ENCODE measurements around the gene SLC25A21.

Gene SLC25A21

DNA sequence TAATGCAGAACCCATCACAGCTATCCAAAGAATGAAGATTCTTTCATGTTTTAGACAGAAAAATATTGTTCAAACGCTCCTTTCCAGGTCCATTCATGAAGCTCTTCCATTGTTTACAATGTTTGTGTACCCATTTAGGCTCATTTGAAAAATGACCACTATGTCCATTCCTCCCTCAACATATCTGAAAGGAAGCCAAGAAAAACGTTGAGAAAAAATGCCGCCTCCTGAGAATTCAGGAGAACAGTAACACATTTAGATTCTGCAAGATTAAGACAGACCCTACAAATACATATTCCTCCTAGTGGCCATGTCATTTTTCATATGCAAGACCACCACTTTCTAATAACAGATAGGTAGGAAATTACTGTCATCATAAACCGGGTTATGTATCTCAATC, 124.4 kb downstream of the SLC25A21 start:
- DNase-seq: no peak

DNA sequence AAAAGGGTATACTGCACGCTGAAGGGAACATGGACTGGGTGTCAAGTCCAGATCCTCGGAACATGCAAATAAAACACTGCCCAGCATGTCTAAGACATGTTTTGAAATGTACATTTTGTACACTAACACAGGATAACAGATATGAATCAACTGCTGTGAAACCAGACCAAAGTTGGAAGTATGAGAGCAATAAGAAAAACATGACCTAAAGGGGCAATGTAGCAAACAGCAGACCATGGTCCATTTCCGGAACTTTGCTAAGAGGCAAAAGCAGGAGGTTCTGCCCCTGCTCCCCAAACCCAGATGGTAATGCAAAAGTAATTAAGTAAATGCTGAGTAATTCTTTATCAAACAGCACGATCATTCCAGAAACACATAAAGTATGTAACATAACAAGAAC, 125.2 kb downstream of the SLC25A21 start:
- DNase-seq: no peak

DNA sequence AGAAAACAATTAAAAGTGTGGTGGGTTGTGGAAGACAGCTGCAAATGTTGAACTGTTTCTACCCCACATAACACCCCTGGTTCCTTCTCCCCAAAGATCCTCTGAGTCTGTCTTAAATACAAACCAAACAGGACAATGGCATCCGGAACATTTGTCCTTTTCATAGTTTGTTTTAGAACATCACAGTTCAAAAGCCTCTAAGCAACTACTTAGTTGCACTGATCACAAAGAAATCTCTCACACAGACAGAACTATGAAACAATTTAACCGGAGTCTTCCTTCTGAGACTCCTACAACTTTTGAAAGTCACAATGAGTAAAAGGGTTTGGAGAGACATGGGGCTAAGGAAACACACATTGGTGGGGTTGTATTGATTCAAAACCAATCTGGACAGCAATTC, 125.6 kb downstream of the SLC25A21 start:
- no peak for DNase-seq

DNA sequence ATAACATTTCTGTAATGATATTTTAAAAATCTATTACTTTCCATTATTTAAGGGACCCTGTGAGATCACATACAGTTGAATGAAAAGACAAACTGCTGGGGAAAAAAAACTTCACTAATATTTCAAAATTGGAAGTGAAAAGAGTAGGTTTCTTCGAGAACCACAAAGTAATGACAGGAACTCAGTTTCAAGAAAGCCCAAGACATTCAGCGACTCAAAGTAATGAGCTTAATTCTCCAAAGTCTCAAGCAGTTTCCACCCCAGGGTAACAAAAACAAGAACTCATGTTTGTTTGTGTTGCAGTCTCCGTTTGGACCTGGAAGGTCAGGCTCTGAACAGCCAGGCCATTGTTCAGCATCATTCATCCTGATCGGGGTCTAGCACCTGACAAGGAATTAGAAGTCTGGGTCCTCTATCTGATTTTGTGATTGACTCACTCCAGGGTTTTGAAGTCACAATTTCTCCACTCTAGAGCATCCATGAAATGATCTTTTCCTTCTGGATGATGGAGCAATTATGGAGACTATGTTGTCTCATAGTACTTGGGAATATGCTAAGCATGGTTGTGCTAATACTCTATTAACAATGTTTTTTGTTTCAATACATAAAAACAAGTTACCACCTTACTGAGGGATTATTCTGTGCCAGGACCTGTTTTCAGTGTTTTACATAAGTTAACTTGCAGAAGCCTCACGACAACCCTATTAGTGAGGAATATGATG, 126.9 kb downstream of the SLC25A21 start:
- no peak for DNase-seq

DNA sequence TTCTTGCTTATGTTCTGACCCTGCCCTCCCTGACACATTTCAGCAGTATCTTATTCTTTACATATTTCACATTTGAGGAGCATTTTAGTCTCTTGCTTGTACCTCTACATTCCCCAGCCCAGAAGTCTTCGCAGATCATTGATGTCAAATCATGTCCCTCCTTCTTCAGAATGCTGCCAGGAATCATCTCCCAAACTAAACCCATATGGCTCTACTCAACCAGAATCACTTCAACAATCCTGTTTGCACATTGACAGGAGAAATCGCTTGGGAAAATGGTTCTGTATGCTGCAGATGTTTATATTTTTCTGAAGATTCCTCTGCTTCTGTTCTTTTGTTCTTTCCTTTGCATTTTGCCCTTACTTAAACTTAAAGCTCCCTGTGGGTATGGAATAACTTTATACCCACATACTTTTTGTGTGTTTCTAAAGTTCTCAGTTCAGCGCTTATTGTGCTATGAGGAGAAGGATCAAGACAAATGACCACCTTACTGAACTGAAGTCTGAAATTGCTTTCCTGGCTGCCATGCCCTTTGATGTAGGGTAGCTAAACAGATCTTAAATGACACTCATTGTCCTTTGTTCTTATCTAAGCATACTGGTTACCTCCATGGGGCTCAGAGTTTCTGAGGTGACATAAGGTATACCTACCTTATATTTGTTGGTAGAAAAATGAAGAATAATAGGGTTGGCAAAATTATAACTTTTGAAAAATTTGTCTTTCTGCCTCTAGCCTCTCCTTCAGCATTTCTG, 134.6 kb downstream of the SLC25A21 start:
- no peak for DNase-seq

DNA sequence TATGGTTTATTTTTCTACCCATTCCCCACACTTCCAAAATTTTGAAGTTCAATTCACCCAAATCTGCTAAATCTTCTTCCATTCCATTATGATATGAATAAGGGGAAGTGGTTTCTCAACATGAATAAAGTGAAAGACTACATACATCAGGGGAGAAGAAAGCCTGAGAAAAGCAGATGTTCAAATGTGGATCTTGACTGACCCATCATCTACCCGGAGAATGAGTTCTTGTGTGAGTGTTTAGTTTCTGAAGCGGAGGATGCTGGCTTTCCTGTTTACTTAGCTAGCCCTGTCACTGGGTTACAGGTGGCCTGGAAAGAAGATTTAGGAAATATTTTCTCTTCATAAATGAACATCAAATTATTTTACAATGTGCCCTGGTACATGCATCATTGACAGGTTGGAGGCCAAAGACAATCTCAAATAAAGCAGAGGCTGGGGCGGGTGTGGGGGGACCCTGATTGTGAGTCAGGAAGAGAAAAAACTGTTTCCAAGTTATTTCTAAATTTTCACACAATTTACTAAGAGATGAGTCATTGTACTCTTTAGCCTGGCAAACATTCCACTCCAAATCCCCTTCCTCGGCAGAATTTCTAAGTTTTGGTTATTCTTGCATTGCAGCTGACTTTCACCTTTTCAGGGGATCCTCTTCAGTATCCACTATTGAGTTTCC, 135.6 kb downstream of the SLC25A21 start:
- DNase-seq: no peak

DNA sequence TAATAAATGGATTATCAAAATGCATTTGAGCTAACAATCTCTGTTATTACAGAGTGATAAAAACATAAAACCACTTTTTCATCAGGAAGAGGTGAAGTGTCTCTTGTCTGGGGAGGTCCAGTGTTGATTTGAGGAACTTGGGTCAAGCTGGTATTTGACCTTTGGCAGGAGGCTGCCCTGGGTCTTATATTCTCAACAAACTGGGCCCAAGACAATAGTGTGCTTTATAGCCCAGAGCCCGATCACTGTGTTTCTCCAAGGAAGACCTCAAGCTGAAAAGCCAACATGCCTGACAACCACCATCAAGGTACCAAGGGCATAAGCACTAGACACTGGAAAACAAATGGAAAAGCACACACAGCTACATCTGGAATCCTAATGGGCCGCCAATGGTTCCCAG, 137.0 kb downstream of the SLC25A21 start:
- DNase-seq: no peak

DNA sequence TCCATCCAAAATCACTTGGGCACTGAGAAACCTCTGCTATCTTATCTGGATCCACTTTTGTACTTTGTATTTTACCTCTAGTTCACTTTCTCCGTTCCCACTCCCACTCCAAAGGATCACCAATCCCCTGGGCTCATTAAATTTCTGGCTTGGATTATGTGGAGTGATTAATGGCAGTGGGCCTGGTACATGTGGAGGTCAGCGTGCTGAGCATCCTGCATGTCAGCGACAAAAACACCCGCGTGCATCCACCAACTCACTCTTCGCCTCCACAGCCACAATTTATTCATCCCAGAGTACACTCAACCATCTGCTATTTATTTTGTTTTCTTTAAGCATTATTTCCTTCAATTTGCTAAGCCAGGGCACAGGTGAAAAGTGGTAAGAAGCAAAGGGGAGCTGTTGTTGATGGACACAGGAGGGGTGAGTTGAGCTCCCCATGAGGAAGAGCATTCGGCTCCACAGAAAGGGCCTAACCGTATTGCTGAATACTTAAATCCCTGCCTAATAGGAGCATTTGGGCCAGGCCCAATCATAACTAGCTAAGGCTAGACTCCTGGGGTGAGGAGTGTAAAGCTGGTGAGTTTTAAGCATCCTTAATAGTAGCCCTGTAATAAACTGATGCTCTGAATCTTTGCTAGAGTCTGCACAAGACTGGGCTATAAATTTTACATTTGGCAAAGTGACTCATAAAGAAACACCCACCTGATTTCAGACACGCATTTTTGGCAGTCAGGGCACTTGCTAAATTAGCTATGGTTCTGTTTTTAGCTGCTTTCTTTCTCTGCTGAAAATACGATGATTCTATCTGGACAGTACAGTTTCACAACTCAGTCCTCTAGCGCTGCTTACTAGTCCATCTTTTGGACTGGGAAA, 137.8 kb downstream of the SLC25A21 start:
- no peak for DNase-seq

DNA sequence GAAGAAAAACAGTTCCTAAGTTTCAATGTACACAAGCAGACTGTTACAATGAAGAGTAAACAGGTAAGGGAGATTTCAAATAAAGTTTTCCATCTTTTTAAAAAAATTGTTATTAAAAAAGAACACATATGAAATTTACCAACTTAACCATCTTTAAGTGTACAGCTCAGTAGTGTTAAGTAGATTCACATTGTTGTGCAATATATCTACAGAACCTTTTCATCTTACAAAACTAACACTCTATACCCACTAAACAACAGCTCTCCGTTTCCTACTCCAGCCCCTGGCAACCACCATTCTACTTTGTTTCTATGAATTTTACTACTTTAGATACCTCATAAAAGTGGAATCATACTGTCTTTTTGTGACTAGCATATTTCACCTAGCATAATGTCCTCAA, 139.5 kb downstream of the SLC25A21 start:
- no peak for DNase-seq

DNA sequence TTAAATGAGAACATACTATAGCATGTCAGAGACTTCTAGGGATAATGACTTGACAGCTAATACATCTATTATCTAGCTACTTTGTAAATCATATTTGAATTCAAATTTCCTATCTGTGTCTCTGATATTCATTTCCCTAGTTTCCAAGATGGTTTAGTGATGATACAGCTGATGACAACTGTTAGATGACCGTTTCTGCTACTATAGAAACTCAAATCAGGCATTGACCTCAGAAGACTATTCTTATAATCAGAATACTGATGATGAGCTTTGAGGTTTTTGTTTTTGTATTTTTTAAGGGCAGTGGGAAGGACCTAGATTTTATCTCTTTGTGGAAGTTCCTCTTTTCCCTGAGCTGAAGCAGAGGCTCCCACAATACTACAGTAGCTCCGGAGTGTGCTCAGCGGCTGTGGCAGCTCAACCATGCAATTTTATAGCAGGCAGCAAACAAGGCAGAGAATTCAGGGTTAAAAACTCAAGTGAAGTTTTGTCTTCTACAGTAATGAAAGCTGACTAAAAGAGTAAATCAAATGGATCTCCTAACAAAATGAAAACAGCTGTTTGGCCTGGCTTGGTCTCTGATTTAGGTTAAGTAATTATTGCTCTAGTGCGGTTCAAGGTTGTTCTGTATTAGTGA, 145.1 kb downstream of the SLC25A21 start:
- DNase-seq: no peak

DNA sequence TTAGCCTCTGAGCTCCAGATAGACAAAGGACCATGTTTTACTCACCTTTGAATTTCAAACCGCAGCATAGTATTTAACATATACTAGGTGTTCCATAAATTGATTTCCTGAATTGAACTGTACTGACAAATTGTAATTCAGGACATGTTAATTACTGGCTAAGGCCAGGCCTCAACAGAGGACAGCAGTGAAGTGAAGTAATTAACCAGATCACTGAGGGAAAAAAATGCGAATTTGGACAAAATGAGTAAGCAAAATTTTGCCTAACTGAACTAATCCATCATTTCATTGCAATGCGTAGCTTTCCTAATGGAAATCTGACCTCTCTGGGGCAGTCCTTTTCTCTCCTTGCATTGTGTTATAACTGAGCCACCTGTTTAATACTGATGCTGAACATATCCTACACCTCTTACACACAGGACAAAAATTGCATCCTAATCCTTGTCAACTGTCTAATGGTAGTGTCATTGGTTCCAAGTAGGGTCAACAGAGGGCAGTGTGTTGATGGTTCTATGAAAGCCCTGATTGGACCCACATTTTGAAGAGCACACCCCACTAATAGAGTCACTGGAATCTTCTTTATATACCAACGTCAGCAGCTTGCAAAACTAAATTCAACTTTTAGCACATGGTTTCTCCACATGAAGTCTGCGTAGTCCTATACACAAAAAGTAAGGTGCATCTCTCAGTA, 148.4 kb downstream of the SLC25A21 start:
- DNase-seq: no peak

DNA sequence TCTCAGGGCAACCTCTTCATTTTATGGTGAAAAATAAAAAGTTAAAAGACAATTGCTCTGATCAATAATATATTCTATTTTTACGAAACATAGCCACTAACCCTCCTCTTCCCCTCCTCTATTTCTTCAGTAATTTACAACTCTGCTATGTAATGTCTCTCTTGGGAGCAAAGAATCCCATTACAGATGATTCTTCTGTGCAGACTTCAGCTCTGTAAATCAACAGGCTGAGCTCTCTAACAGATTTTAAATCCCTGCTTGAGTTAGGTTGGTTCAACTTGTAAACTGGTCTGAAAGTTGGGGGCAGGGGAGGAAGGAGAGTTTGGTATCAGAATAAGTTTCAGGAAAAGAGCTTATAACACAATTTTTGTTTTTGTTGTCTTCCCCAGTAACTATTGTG, 151.0 kb downstream of the SLC25A21 start:
- no peak for DNase-seq

DNA sequence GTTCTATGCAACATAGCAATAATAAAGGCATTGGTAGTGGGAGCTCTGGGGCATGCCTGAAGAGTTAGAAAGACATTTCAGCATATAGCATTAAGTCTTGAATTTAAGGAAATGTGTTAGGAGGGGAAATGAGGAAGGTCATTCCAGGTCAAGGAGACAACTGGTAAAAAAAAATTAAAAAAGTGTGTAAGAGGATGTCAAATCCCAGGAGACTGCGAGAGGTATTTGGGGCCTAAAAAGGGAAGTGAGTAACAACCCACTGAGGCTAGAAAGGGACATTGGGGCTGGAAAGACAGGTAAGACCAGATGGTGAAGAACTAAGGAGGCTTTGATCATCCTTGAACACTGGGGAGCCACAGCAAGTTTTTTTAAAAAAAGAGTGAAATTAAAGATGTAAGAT, 152.9 kb downstream of the SLC25A21 start:
- DNase-seq: no peak

DNA sequence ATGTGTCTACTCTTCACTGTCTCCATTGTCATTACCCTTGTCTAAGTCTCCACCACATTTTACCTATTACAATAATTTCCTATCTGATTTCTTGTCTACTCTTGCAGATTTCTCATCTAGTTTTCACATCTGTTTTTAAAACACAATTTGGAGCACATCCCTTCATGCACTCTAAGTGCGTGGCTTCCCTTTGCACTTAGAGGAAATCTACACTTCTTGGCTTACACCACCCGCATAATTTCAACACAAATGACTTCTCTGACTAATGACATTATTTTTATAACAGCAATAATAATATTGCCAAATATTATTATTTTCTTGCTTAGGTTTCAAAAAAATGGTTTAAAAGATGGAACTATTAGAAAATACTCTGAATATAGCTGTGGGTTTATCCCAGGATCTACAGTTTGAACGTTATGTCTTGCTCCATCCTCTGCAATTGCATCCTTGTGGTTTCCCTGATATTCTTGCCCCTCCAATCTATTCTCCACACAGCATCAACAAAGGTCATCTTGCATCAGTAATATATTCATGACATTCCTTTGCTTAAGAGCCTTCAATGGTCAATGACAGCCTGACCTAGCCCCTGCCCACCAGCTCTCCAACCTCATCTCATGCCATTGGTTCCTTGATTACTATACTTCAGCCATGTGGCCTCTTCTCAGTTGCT, 153.7 kb downstream of the SLC25A21 start:
- DNase-seq: no peak

DNA sequence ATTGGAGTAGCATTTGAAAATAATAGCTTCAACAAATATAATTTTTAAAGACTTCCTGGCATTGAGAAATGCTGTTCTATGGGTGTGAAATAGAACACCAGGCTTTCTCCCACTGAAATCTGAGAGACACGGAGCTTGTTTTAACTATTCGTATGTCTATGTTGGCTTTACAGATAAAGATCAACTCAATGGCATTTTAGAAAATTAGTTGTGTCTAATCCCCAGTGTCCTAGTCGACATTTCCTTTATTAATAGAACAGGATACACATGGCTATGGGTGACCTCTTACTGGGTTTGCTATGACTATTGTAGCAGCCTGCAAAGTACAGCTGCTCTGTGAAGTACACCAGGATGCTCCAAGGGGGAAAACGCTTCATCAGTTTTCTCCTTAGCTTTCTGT, 159.3 kb downstream of the SLC25A21 start:
- no peak for DNase-seq

DNA sequence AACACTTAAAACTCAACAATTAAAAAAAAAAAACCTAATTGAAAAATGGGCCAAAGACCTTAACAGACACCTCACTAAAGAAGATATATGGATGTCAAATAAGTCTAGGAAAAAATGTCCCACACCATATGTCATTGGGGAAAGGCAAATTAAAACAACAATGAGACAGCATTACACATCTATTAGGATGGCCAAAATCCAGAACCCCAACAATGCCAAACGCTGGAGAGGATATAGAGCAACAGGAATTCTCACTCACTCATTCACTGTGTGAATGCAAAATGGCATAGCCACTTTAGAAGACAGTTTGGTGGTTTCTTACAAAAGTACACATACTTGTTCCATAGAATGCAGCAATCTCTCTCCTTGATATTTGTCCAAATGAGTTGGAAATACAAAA, 173.7 kb downstream of the SLC25A21 start:
- DNase-seq: no peak

DNA sequence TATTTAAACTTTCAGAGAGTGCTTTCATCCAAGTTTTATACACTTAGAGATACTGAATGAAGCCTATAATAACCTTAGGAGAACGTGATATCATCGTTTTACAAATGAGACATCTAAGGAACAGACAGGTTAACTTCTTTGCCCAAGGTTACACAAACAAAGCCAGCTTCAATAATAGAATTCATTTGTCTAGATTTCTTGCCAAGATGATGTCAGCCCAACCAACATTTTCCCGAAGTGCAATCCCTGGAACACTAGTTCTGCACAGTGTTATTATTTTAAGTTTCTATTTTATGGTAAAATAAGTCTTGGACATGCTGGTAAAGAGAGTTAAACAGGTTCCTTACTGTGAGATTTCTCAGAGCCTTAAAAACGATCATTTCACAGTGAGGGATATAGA, 174.6 kb downstream of the SLC25A21 start:
- DNase-seq: no peak

DNA sequence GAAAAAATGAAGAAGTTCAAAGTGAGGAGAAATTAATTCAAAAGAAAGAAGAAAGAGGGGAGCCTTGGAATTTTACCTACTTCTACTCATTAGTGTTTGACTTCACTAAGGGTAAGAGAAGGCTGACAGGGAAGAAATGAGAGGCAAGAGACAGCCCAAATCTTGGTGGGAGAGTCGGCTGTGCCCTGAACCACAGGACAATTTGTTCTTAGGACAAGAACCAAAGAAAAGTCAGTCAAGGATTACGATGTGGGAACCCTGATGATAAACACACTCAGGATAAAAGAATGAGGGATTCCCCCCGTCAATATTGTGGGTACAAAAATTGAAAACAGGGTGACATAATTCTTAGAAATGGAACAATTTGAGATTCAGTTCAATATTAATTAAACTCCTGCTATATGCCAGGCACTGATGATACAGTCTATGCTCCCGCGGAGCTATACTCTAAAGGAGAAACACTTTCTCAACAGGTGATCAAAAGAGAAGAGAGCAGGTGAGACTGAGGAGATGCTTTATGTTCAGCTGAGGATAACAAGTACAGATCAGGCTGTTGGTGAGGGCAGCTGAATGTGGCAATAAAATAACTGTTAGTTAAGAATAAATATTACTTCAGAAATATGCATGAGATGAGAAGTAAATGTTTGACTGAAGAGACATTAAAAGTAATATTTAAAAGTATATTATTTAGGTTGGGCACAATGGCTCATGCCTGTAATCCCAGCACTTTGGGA, 175.4 kb downstream of the SLC25A21 start:
- DNase-seq: no peak
